ENCODE results near the gene GIPR. TPM values are rescaled to one million over a fixed set of nuclear protein-coding genes. Genes with fewer than 3 reads are reported as not detected.

GIPR gene
- total and polyA plus RNA-seq, 2 experiments from 2014 or later = 0.42 to 1.2 TPM

GRCh38 chr19:45705710-45706415 is 37.8 kb downstream of the GIPR start (continued):
- no peak for TF ChIP-seq ZNF331 (CRISPR knock-in tag; IDR thresholded peaks at IDR 0.05; ENCODE audit: low read depth)
- TF ChIP-seq NANOG (IDR thresholded peaks at IDR 0.05; ENCODE audit: borderline replicate concordance) = no peak

GRCh38 chr19:45710356-45711130 is 42.5 kb downstream of the GIPR start:
- no peak for ATAC-seq
- H3K27me3 ChIP-seq (ENCODE audit: insufficient read depth) = no peaks in the 10 kb centered on the region
- no peak overlapping the region for H3K4me2 ChIP-seq
- H2AFZ ChIP-seq = no peak overlapping the region
- Mint-ChIP-seq H3K4me3 (no peak overlapping the region; the same call in 2 of the 3 replicates), H3K36me3 (ENCODE audit: low read depth) (peaks cover 13% of the 10 kb centered on the region), H3K27me3 (ENCODE audit: insufficient read depth, low read depth, poor library complexity) (peaks cover 14% of the 10 kb centered on the region), H3K27ac (peak overlapping the region; percentile 49; the same call in 1 of the 2 replicates), H3K4me1 (peaks cover 24% of the 10 kb centered on the region), H3K9me3 (no peaks in the 10 kb centered on the region)
- no peaks in the 10 kb centered on the region for H3K9me2 ChIP-seq (ENCODE audit: insufficient read depth)
- peaks cover 2% of the 10 kb centered on the region; the same call in 1 of the 2 replicates for H3K4me1 ChIP-seq (ENCODE audit: insufficient read depth)
- peak overlapping the region; percentile 53; the same call in 1 of the 2 replicates for H3K27ac ChIP-seq (ENCODE audit: low read depth)
- H3K36me3 ChIP-seq (ENCODE audit: insufficient read depth) = no peaks in the 10 kb centered on the region
- H3K4me3 ChIP-seq = no peak overlapping the region
- no peak for TF ChIP-seq JUNB (IDR thresholded peaks at IDR 0.05; ENCODE audit: unreplicated experiment)
- H4K20me1 ChIP-seq (replicated peaks; ENCODE audit: insufficient read depth) = peaks cover 6% of the 10 kb centered on the region
- peaks cover 33% of the 10 kb centered on the region for H3K79me2 ChIP-seq (replicated peaks; ENCODE audit: insufficient read depth)
- no peak for DNase-seq (ENCODE audit: low spot score)
- H3F3A ChIP-seq (replicated peaks; ENCODE audit: low read depth) = 0 out of 2 replicates have a peak, but pooled peaks cover 3% of the 10 kb centered on the region

GRCh38 chr19:45711851-45712698 is 44.1 kb downstream of the GIPR start:
- peaks cover 13% of the 10 kb centered on the region for H3K36me3 Mint-ChIP-seq (ENCODE audit: low read depth)
- H3K27me3 Mint-ChIP-seq (ENCODE audit: insufficient read depth, low read depth, poor library complexity) = peaks cover 19% of the 10 kb centered on the region
- H3K4me3 ChIP-seq = no peak overlapping the region
- no peaks in the 10 kb centered on the region for H3K27me3 ChIP-seq (ENCODE audit: insufficient read depth)
- ATAC-seq (no peak), DNase-seq (ENCODE audit: low spot score) (no peak)
- H3K9me2 ChIP-seq (ENCODE audit: insufficient read depth) = no peaks in the 10 kb centered on the region
- H3K4me2 ChIP-seq = no peak overlapping the region
- peaks cover 11% of the 10 kb centered on the region for H3K4me1 ChIP-seq (ENCODE audit: insufficient read depth)
- H2AFZ ChIP-seq = no peak overlapping the region
- 0 out of 2 replicates have a peak, but pooled peaks cover 3% of the 10 kb centered on the region for H3F3A ChIP-seq (replicated peaks; ENCODE audit: low read depth)
- no peak overlapping the region for H3K27ac ChIP-seq (ENCODE audit: low read depth)
- no peak overlapping the region for H3K27ac Mint-ChIP-seq
- peaks cover 6% of the 10 kb centered on the region for H4K20me1 ChIP-seq (replicated peaks; ENCODE audit: insufficient read depth)
- H3K79me2 ChIP-seq (replicated peaks; ENCODE audit: insufficient read depth) = peaks cover 47% of the 10 kb centered on the region
- no peaks in the 10 kb centered on the region for H3K9me3 Mint-ChIP-seq
- H3K4me3 Mint-ChIP-seq = no peak overlapping the region
- H3K36me3 ChIP-seq (ENCODE audit: insufficient read depth) = no peaks in the 10 kb centered on the region
- peaks cover 33% of the 10 kb centered on the region for H3K4me1 Mint-ChIP-seq
- TF ChIP-seq POLR2AphosphoS5 (IDR thresholded peaks at IDR 0.05; ENCODE audit: low read depth) (peak; percentile 2; the same call in 1 of the 2 replicates), ZNF331 (CRISPR knock-in tag; IDR thresholded peaks at IDR 0.05; ENCODE audit: low read depth) (no peak), JUNB (IDR thresholded peaks at IDR 0.05; ENCODE audit: unreplicated experiment) (no peak), STAT1 (IDR thresholded peaks at IDR 0.05; ENCODE audit: unreplicated experiment) (no peak), EZH2phosphoT487 (IDR thresholded peaks at IDR 0.05; ENCODE audit: unreplicated experiment) (no peak), CTCF (conservative IDR thresholded peaks at IDR 0.05; ENCODE audit: low read depth in 2 of 2) (0 out of 4 replicates have a peak, but pooled peaks of 1 of the 2 experiments have one; percentile 2), ETS1 (IDR thresholded peaks at IDR 0.05) (no peak)

All from GM23338 (cell line).